ENCODE results near the gene FNDC10.

- TF ChIP-seq ZNF138 (CRISPR knock-in tag; conservative IDR thresholded peaks at IDR 0.05) (no peak), HMGA2 (CRISPR knock-in tag; IDR thresholded peaks at IDR 0.05) (no peak), ZNF396 (CRISPR knock-in tag; IDR thresholded peaks at IDR 0.05; ENCODE audit: borderline replicate concordance) (no peak), ZSCAN18 (CRISPR knock-in tag; IDR thresholded peaks at IDR 0.05) (no peak), ATF3 (CRISPR knock-in tag; conservative IDR thresholded peaks at IDR 0.05) (no peak), ESRRA (CRISPR knock-in tag; IDR thresholded peaks at IDR 0.05; ENCODE audit: borderline replicate concordance) (no peak), ZNF416 (CRISPR knock-in tag; IDR thresholded peaks at IDR 0.05) (no peak), GABPB1 (CRISPR knock-in tag; IDR thresholded peaks at IDR 0.05) (no peak), PREB (CRISPR knock-in tag; IDR thresholded peaks at IDR 0.05; ENCODE audit: borderline replicate concordance) (no peak), FOXP1 (CRISPR knock-in tag; IDR thresholded peaks at IDR 0.05; ENCODE audit: borderline replicate concordance) (no peak)
- TF ChIP-seq, protein P1, sequence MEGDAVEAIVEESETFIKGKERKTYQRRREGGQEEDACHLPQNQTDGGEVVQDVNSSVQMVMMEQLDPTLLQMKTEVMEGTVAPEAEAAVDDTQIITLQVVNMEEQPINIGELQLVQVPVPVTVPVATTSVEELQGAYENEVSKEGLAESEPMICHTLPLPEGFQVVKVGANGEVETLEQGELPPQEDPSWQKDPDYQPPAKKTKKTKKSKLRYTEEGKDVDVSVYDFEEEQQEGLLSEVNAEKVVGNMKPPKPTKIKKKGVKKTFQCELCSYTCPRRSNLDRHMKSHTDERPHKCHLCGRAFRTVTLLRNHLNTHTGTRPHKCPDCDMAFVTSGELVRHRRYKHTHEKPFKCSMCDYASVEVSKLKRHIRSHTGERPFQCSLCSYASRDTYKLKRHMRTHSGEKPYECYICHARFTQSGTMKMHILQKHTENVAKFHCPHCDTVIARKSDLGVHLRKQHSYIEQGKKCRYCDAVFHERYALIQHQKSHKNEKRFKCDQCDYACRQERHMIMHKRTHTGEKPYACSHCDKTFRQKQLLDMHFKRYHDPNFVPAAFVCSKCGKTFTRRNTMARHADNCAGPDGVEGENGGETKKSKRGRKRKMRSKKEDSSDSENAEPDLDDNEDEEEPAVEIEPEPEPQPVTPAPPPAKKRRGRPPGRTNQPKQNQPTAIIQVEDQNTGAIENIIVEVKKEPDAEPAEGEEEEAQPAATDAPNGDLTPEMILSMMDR (IDR thresholded peaks at IDR 0.05), result no peak
- TF ChIP-seq, protein P2, sequence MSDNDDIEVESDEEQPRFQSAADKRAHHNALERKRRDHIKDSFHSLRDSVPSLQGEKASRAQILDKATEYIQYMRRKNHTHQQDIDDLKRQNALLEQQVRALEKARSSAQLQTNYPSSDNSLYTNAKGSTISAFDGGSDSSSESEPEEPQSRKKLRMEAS (CRISPR knock-in tag; IDR thresholded peaks at IDR 0.05), result no peak
- TF ChIP-seq, protein P3, sequence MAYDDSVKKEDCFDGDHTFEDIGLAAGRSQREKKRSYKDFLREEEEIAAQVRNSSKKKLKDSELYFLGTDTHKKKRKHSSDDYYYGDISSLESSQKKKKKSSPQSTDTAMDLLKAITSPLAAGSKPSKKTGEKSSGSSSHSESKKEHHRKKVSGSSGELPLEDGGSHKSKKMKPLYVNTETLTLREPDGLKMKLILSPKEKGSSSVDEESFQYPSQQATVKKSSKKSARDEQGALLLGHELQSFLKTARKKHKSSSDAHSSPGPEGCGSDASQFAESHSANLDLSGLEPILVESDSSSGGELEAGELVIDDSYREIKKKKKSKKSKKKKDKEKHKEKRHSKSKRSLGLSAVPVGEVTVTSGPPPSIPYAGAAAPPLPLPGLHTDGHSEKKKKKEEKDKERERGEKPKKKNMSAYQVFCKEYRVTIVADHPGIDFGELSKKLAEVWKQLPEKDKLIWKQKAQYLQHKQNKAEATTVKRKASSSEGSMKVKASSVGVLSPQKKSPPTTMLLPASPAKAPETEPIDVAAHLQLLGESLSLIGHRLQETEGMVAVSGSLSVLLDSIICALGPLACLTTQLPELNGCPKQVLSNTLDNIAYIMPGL (CRISPR knock-in tag; IDR thresholded peaks at IDR 0.05), result no peak
- TF ChIP-seq, protein P4, sequence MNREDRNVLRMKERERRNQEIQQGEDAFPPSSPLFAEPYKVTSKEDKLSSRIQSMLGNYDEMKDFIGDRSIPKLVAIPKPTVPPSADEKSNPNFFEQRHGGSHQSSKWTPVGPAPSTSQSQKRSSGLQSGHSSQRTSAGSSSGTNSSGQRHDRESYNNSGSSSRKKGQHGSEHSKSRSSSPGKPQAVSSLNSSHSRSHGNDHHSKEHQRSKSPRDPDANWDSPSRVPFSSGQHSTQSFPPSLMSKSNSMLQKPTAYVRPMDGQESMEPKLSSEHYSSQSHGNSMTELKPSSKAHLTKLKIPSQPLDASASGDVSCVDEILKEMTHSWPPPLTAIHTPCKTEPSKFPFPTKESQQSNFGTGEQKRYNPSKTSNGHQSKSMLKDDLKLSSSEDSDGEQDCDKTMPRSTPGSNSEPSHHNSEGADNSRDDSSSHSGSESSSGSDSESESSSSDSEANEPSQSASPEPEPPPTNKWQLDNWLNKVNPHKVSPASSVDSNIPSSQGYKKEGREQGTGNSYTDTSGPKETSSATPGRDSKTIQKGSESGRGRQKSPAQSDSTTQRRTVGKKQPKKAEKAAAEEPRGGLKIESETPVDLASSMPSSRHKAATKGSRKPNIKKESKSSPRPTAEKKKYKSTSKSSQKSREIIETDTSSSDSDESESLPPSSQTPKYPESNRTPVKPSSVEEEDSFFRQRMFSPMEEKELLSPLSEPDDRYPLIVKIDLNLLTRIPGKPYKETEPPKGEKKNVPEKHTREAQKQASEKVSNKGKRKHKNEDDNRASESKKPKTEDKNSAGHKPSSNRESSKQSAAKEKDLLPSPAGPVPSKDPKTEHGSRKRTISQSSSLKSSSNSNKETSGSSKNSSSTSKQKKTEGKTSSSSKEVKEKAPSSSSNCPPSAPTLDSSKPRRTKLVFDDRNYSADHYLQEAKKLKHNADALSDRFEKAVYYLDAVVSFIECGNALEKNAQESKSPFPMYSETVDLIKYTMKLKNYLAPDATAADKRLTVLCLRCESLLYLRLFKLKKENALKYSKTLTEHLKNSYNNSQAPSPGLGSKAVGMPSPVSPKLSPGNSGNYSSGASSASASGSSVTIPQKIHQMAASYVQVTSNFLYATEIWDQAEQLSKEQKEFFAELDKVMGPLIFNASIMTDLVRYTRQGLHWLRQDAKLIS (CRISPR knock-in tag; IDR thresholded peaks at IDR 0.05; ENCODE audit: borderline replicate concordance), result no peak
Measured at GRCh38 chr1:1622010-1622787, 22.3 kb upstream of the FNDC10 start.

All from WTC11 (cell line).